ENCODE data around the gene EIF3F. TPM values are rescaled to one million over a fixed set of nuclear protein-coding genes. Genes with fewer than 3 reads are reported as not detected.

Gene EIF3F
- total and polyA plus RNA-seq, 2 of the 4 experiments (the other 2 are of a cell fraction), result 279 to 306 TPM

DNA sequence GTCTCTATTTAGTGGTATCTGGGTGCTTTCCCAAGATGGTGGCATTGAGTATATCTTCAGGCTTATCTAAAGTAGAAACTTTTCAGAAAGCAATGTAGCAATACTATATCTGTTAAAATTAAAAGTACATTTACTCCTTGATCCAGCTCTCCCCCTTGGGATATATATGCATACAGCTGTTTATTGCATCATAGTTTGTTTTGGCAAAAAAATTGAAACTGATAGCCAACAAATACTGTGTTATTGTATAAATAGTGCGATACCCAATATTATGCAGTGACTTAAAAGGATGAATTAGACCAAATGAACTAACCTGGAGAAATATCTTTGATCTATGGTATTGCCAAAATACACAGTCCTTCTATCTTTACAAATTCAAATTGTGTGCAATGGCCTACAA lies 37.2 kb upstream of the EIF3F start:
- no peak overlapping the region for H4K8ac ChIP-seq (ENCODE audit: low read depth in 2 of 2, low read length in 2 of 2)
- no peak overlapping the region for H2AFZ ChIP-seq (replicated peaks; ENCODE audit: low read length, poor library complexity)
- H3K4me3 ChIP-seq (ENCODE audit: insufficient read depth, low read depth, low read length), result no peak overlapping the region
- no peak overlapping the region for H3K27ac ChIP-seq (ENCODE audit: insufficient read depth, low read length)
- no peaks in the 10 kb centered on the region for H3K4me1 ChIP-seq (ENCODE audit: control insufficient read depth, insufficient read depth, low read length)
- POLR2A ChIA-PET (ENCODE audit: unreplicated experiment), result no interaction called here
- TF ChIP-seq CEBPB (IDR thresholded peaks at IDR 0.05; ENCODE audit: low read depth, low read length) (peak; percentile 65), MAFK (IDR thresholded peaks at IDR 0.05; ENCODE audit: low read depth, low read length) (no peak), MAZ (IDR thresholded peaks at IDR 0.05; ENCODE audit: borderline replicate concordance, low read depth, low read length) (no peak), MXI1 (IDR thresholded peaks at IDR 0.05; ENCODE audit: borderline replicate concordance, low read depth, low read length) (no peak), SMC3 (IDR thresholded peaks at IDR 0.05; ENCODE audit: low read depth, low read length) (no peak)
- no CpG with 5 or more reads among the region's 1 CpG for WGBS, 2 experiments (ENCODE audit: extremely low coverage in 2 of 2, insufficient read length in 1 of 2)
- intact Hi-C loops (cut with micrococcal nuclease), result no loop called here
- peaks cover 4% of the 10 kb centered on the region for H3K9me3 ChIP-seq (ENCODE audit: control insufficient read depth, insufficient read depth, low read length)
- CTCF ChIA-PET, result interaction anchor here (1.4 kb wide), 1 partner anchor 12 kb away, joined by 3 read pairs; no protein-coding TSS in a partner anchor
- H4K5ac ChIP-seq (ENCODE audit: low read depth, low read length), result no peak overlapping the region
- H4K20me1 ChIP-seq (ENCODE audit: insufficient read depth, low read length), result no peaks in the 10 kb centered on the region
- dilution Hi-C loops (cut with HindIII; ENCODE audit: low sequenced_read_pairs, unreplicated experiment), result no loop called here
- no peak overlapping the region for H3K23ac ChIP-seq (ENCODE audit: low read depth, low read length)
- H2BK5ac ChIP-seq (ENCODE audit: low read depth, low read length, poor library complexity, severe bottlenecking), result no peak overlapping the region
- no peak for ATAC-seq (ENCODE audit: low read depth)
- no peak overlapping the region for H2BK20ac ChIP-seq (ENCODE audit: low read depth, low read length)
- no peak overlapping the region for H3K14ac ChIP-seq (replicated peaks; ENCODE audit: low read depth, low read length)
- no peaks in the 10 kb centered on the region for H3K79me1 ChIP-seq (ENCODE audit: low read depth in 1 of 2, low read length in 2 of 2)
- no TSS peak for BruUV-seq (replicated peaks)
- in situ Hi-C loops (cut with MboI; ENCODE audit: low sequenced_read_pairs), result no loop called here
- no peaks in the 10 kb centered on the region for H3K36me3 ChIP-seq (ENCODE audit: control insufficient read depth, insufficient read depth, low read length)
- H3K9me1 ChIP-seq (ENCODE audit: insufficient read depth, low read length), result no peaks in the 10 kb centered on the region
- H2BK120ac ChIP-seq (ENCODE audit: low read depth, low read length), result no peak overlapping the region
- peaks cover 3% of the 10 kb centered on the region; the same call in 1 of the 2 replicates for H3K27me3 ChIP-seq (ENCODE audit: control insufficient read depth, insufficient read depth, low read length)
- no peak overlapping the region for H3K9ac ChIP-seq (ENCODE audit: low read depth, low read length)
- no peak overlapping the region for H3K4ac ChIP-seq (ENCODE audit: low read depth, low read length)
- no peak overlapping the region for H3K18ac ChIP-seq (ENCODE audit: low read depth, low read length)
- H2BK15ac ChIP-seq (ENCODE audit: low read depth, low read length), result no peak overlapping the region
- no peak for DNase-seq
- H3K56ac ChIP-seq (ENCODE audit: extremely low read depth, insufficient read depth, low read length), result no peak overlapping the region
- H4K91ac ChIP-seq (ENCODE audit: insufficient read depth, low read depth, low read length), result no peak overlapping the region
- no peak overlapping the region for H2AK9ac ChIP-seq (replicated peaks; ENCODE audit: low read depth, low read length, poor library complexity)
- no peak overlapping the region for H2AK5ac ChIP-seq (ENCODE audit: low read depth, low read length)
- no peak overlapping the region for H3K4me2 ChIP-seq (ENCODE audit: low read depth, low read length)
